ENCODE measurements around the gene SLC9A3. TPM values are rescaled to one million over a fixed set of nuclear protein-coding genes. Genes with fewer than 3 reads are reported as not detected.

The SLC9A3 gene
- total and polyA plus RNA-seq, 2 donors = 1.3 to 1.9 TPM

- H3K36me3 ChIP-seq (ENCODE audit: control insufficient read depth in 2 of 2, insufficient read depth in 2 of 2, low read length in 1 of 2) = peaks cover 38 to 41% of the 10 kb centered on the region in 2 donors
These were observed 78.7 kb downstream of the SLC9A3 start for GRCh38 chr5:445591-445990.

DNA sequence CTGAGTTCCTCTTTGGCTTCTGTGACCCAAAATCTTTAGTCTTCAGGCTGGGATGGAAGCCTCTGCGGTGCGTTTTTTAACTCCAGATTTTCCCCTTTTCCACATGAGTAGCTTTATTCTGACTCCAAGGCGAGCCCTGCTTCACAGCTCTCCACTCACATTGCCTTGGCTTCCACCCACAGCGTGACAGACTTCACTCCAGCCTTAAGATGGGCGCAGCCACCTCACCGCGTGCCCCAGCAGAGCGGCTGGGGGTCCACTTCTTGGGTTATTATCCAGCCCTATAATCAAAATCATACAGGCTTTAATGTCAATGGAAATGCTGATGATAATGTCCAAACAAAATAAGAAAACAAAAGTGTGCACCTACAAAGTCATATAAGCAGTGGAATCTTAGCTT, 80.0 kb downstream of the SLC9A3 start:
- no peaks in the 10 kb centered on the region for H3K27me3 ChIP-seq (ENCODE audit: control insufficient read depth in 2 of 2, insufficient read depth in 1 of 2, low read length in 1 of 2)
- H3K36me3 ChIP-seq (ENCODE audit: control insufficient read depth in 2 of 2, insufficient read depth in 2 of 2, low read length in 1 of 2) = peaks cover 28 to 30% of the 10 kb centered on the region in 2 donors
- DNase-seq (ENCODE audit: low read depth in 6 of 9, low spot score in 9 of 9) = no peak
- 95% methylated on average over 8 of the region's 8 CpGs for WGBS
- peaks cover 15 to 18% of the 10 kb centered on the region in 2 donors for H3K4me1 ChIP-seq (ENCODE audit: control insufficient read depth in 2 of 2, insufficient read depth in 2 of 2, low read length in 2 of 2)
- H3K4me3 ChIP-seq (ENCODE audit: low read length in 2 of 2) = no peak overlapping the region
- H3K9me3 ChIP-seq (ENCODE audit: control insufficient read depth in 2 of 2, insufficient read depth in 1 of 2, low read length in 1 of 2) = peaks cover 0 to 20% of the 10 kb centered on the region in 2 donors
- no peak overlapping the region for H3K27ac ChIP-seq (ENCODE audit: low read depth in 1 of 2, low read length in 1 of 2)

More at GRCh38 chr5:445591-445990, 78.7 kb downstream of the SLC9A3 start:
- H3K27ac ChIP-seq (ENCODE audit: low read depth in 1 of 2, low read length in 1 of 2) = no peak overlapping the region
- no peak overlapping the region for H3K4me3 ChIP-seq (ENCODE audit: low read length in 2 of 2)
- H3K4me1 ChIP-seq (ENCODE audit: control insufficient read depth in 2 of 2, insufficient read depth in 2 of 2, low read length in 2 of 2) = peaks cover 15 to 18% of the 10 kb centered on the region in 2 donors
- peaks cover 0 to 20% of the 10 kb centered on the region in 2 donors for H3K9me3 ChIP-seq (ENCODE audit: control insufficient read depth in 2 of 2, insufficient read depth in 1 of 2, low read length in 1 of 2)
- WGBS = 94% methylated on average over 10 of the region's 10 CpGs
- no peak for DNase-seq (ENCODE audit: low read depth in 6 of 9, low spot score in 9 of 9)
- no peaks in the 10 kb centered on the region for H3K27me3 ChIP-seq (ENCODE audit: control insufficient read depth in 2 of 2, insufficient read depth in 1 of 2, low read length in 1 of 2)

- DNase-seq (ENCODE audit: low read depth in 6 of 9, low spot score in 9 of 9) = peak in 2 of 9 donors; percentile 18 to 38
- Histone ChIP-seq H3K27ac (ENCODE audit: low read depth in 1 of 2, low read length in 1 of 2) (peak overlapping the region; percentile 60 to 87), H3K4me3 (ENCODE audit: low read length in 2 of 2) (peak overlapping the region; percentile 88), H3K9me3 (ENCODE audit: control insufficient read depth in 2 of 2, insufficient read depth in 1 of 2, low read length in 1 of 2) (peaks cover 0 to 20% of the 10 kb centered on the region in 2 donors), H3K27me3 (ENCODE audit: control insufficient read depth in 2 of 2, insufficient read depth in 1 of 2, low read length in 1 of 2) (no peaks in the 10 kb centered on the region), H3K36me3 (ENCODE audit: control insufficient read depth in 2 of 2, insufficient read depth in 2 of 2, low read length in 1 of 2) (peaks cover 20 to 24% of the 10 kb centered on the region in 2 donors), H3K4me1 (ENCODE audit: control insufficient read depth in 2 of 2, insufficient read depth in 2 of 2, low read length in 2 of 2) (peaks cover 15 to 18% of the 10 kb centered on the region in 2 donors)
- 20% methylated on average over 62 of the region's 62 CpGs for WGBS
These were observed 80.8 kb downstream of the SLC9A3 start for GRCh38 chr5:443239-444151.

DNA sequence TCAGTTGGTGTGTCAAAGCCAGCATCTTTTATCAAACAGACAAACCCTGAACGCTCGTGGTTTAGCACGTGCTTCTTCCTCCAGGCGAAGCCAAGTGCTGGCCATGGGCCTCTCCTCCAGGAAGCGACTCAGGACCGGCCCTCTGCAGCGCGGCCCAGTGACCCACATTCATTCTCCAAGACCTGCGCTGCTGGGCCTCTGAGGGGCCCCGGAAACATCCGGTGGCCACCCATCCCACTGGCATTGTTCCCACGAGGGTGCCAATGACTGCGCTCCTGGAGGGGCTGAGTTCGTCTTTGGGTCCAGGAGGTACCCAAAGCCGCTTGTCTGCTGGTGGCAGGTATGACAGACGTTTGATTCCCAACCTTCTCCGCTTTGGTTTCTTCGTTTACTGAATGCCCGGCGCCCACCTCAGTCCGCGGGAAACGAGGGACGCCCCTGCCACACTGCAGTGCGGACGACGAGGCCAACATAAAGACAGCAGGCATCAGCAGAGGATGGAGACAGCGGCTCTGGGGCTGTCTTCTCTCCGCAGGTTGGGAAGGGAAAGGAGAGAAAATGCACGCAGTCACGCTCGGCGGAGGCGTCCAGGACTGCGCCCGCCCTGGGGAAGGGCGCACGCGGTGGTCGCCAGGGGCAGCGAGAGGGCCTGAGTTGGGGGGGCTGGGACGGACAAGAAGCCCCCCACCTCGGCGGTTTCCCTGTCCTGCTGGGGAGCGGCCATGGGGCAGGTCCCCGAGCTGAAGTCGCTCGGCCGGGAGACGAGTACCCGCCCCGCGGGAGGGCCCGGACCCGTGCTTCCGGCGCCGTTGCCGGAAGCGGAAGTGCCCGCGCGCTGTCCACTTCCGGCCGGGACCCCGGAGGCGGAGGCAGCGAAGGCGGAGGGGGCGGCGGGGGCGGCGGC, 81.7 kb downstream of the SLC9A3 start, which contains the start of gene EXOC3:
TSS of gene EXOC3 (plus strand) at position 842 of the 904 bp plus-strand sequence. CDS start 3,030 bp downstream, outside the sequence.
- DNase-seq (ENCODE audit: low read depth in 6 of 9, low spot score in 9 of 9) = peak in 7 of 9 donors; percentile 48 to 81 (median 61)
- peak within 1 kb of the TSS; percentile 88 for H3K4me3 ChIP-seq (ENCODE audit: low read length in 2 of 2)
- peaks cover 11 to 15% of the 10 kb centered on the region in 2 donors for H3K36me3 ChIP-seq (ENCODE audit: control insufficient read depth in 2 of 2, insufficient read depth in 2 of 2, low read length in 1 of 2)
- peaks cover 15 to 18% of the 10 kb centered on the region in 2 donors for H3K4me1 ChIP-seq (ENCODE audit: control insufficient read depth in 2 of 2, insufficient read depth in 2 of 2, low read length in 2 of 2)
- peak within 1 kb of the TSS; percentile 60 to 87 for H3K27ac ChIP-seq (ENCODE audit: low read depth in 1 of 2, low read length in 1 of 2)
- 7% methylated on average over 73 of the region's 73 CpGs for WGBS
- H3K9me3 ChIP-seq (ENCODE audit: control insufficient read depth in 2 of 2, insufficient read depth in 1 of 2, low read length in 1 of 2) = peaks cover 0 to 20% of the 10 kb centered on the region in 2 donors
- H3K27me3 ChIP-seq (ENCODE audit: control insufficient read depth in 2 of 2, insufficient read depth in 1 of 2, low read length in 1 of 2) = no peaks in the 10 kb centered on the region

- H3K27me3 ChIP-seq (ENCODE audit: control insufficient read depth in 2 of 2, insufficient read depth in 1 of 2, low read length in 1 of 2) = no peaks in the 10 kb centered on the region
- peak overlapping the region; percentile 88 for H3K4me3 ChIP-seq (ENCODE audit: low read length in 2 of 2)
- H3K36me3 ChIP-seq (ENCODE audit: control insufficient read depth in 2 of 2, insufficient read depth in 2 of 2, low read length in 1 of 2) = peaks cover 5 to 9% of the 10 kb centered on the region in 2 donors
- H3K4me1 ChIP-seq (ENCODE audit: control insufficient read depth in 2 of 2, insufficient read depth in 2 of 2, low read length in 2 of 2) = peaks cover 15 to 18% of the 10 kb centered on the region in 2 donors
- DNase-seq (ENCODE audit: low read depth in 6 of 9, low spot score in 9 of 9) = no peak
- H3K27ac ChIP-seq (ENCODE audit: low read depth in 1 of 2, low read length in 1 of 2) = no peak overlapping the region
- WGBS = 98% methylated on average over 5 of the region's 5 CpGs
- H3K9me3 ChIP-seq (ENCODE audit: control insufficient read depth in 2 of 2, insufficient read depth in 1 of 2, low read length in 1 of 2) = peaks cover 0 to 20% of the 10 kb centered on the region in 2 donors
These were observed 82.3 kb downstream of the SLC9A3 start for GRCh38 chr5:441996-442334.

GRCh38 chr5:440401-441201, 83.6 kb downstream of the SLC9A3 start:
- Histone ChIP-seq H3K27me3 (ENCODE audit: control insufficient read depth in 2 of 2, insufficient read depth in 1 of 2, low read length in 1 of 2) (no peaks in the 10 kb centered on the region), H3K36me3 (ENCODE audit: control insufficient read depth in 2 of 2, insufficient read depth in 2 of 2, low read length in 1 of 2) (no peaks in the 10 kb centered on the region), H3K27ac (ENCODE audit: low read depth in 1 of 2, low read length in 1 of 2) (no peak overlapping the region), H3K4me1 (ENCODE audit: control insufficient read depth in 2 of 2, insufficient read depth in 2 of 2, low read length in 2 of 2) (peaks cover 15 to 18% of the 10 kb centered on the region in 2 donors), H3K4me3 (ENCODE audit: low read length in 2 of 2) (no peak overlapping the region), H3K9me3 (ENCODE audit: control insufficient read depth in 2 of 2, insufficient read depth in 1 of 2, low read length in 1 of 2) (peaks cover 0 to 20% of the 10 kb centered on the region in 2 donors)
- WGBS = 82% methylated on average over 18 of the region's 18 CpGs
- no peak for DNase-seq (ENCODE audit: low read depth in 6 of 9, low spot score in 9 of 9)

- no peak for DNase-seq (ENCODE audit: low read depth in 6 of 9, low spot score in 9 of 9)
- no peaks in the 10 kb centered on the region for H3K27me3 ChIP-seq (ENCODE audit: control insufficient read depth in 2 of 2, insufficient read depth in 1 of 2, low read length in 1 of 2)
- no peak overlapping the region for H3K27ac ChIP-seq (ENCODE audit: low read depth in 1 of 2, low read length in 1 of 2)
- H3K9me3 ChIP-seq (ENCODE audit: control insufficient read depth in 2 of 2, insufficient read depth in 1 of 2, low read length in 1 of 2) = peaks cover 0 to 20% of the 10 kb centered on the region in 2 donors
- peaks cover 15 to 18% of the 10 kb centered on the region in 2 donors for H3K4me1 ChIP-seq (ENCODE audit: control insufficient read depth in 2 of 2, insufficient read depth in 2 of 2, low read length in 2 of 2)
- no peak overlapping the region for H3K4me3 ChIP-seq (ENCODE audit: low read length in 2 of 2)
- 94% methylated on average over 14 of the region's 14 CpGs for WGBS
- H3K36me3 ChIP-seq (ENCODE audit: control insufficient read depth in 2 of 2, insufficient read depth in 2 of 2, low read length in 1 of 2) = no peaks in the 10 kb centered on the region
These were observed 84.6 kb downstream of the SLC9A3 start for GRCh38 chr5:439636-440035.

- 95% methylated on average over 8 of the region's 8 CpGs for WGBS
These were observed 85.1 kb downstream of the SLC9A3 start for GRCh38 chr5:439181-439580.

More at GRCh38 chr5:439181-439580, 85.1 kb downstream of the SLC9A3 start:
- Histone ChIP-seq H3K27ac (ENCODE audit: low read depth in 1 of 2, low read length in 1 of 2) (no peak overlapping the region), H3K36me3 (ENCODE audit: control insufficient read depth in 2 of 2, insufficient read depth in 2 of 2, low read length in 1 of 2) (no peaks in the 10 kb centered on the region), H3K4me3 (ENCODE audit: low read length in 2 of 2) (no peak overlapping the region), H3K27me3 (ENCODE audit: control insufficient read depth in 2 of 2, insufficient read depth in 1 of 2, low read length in 1 of 2) (no peaks in the 10 kb centered on the region), H3K4me1 (ENCODE audit: control insufficient read depth in 2 of 2, insufficient read depth in 2 of 2, low read length in 2 of 2) (peaks cover 13 to 18% of the 10 kb centered on the region in 2 donors), H3K9me3 (ENCODE audit: control insufficient read depth in 2 of 2, insufficient read depth in 1 of 2, low read length in 1 of 2) (peaks cover 0 to 16% of the 10 kb centered on the region in 2 donors)
- no peak for DNase-seq (ENCODE audit: low read depth in 6 of 9, low spot score in 9 of 9)
